ENCODE results near the gene PCBP1. TPM values are rescaled to one million over a fixed set of nuclear protein-coding genes. Genes with fewer than 3 reads are reported as not detected.
"Not testable (repeated sequence)": the region's sequence is repeated elsewhere in the genome, so short reads cannot be mapped to it uniquely, and the experiment has no call there.

Gene PCBP1
- total and polyA plus RNA-seq, 2 donors from 2014 or later, result 224 to 298 TPM

DNA sequence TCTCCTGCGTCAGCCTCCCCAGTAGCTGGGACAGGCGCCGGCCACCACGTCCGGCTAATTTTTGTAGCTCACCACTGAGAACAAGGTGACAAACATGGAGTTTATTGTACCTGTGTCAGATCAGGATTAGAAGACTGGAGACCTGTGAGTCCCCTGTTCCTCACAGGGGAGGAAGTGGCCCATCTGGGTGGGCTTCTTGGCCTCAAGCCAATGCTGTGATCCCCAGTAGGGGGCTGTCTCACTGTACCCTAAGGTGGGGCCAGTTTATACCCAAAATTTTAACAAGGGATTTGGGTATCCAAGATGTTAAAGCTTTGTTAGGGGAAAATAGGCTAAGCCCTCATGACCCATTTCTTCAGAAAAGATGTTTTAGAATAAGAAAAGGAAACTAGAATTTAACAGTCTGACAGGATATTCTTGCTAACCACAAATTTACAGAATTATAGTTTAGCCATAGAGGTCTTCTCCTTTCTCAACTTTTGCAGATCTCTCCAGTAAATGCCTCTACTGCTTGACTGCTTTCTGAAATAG lies 16.3 kb downstream of the PCBP1 start:
- H3K9me3 ChIP-seq (ENCODE audit: control insufficient read depth in 2 of 3, insufficient read depth in 1 of 3, low read length in 3 of 3), result no peaks in the 10 kb centered on the region
- H3K27me3 ChIP-seq (ENCODE audit: control insufficient read depth, insufficient read depth, low read length), result no peaks in the 10 kb centered on the region
- H3K9ac ChIP-seq (ENCODE audit: low read length in 3 of 3), result peak overlapping the region in 2 of 3 donors; percentile 46 to 62
- H3K4me1 ChIP-seq (ENCODE audit: control insufficient read depth in 2 of 3, insufficient read depth in 2 of 3, low read depth in 1 of 3, low read length in 3 of 3), result peaks cover 8 to 19% (median 18%) of the 10 kb centered on the region in 3 donors
- H3K27ac ChIP-seq (ENCODE audit: low read depth in 2 of 2, low read length in 2 of 2), result peak overlapping the region; percentile 45 to 71
- peak overlapping the region in 1 of 3 donors; percentile 39 for H3K4me3 ChIP-seq (ENCODE audit: low read length in 3 of 3)
- intact Hi-C loops (cut with DNase I), result no loop called here
- no peaks in the 10 kb centered on the region for H3K36me3 ChIP-seq (ENCODE audit: control insufficient read depth in 2 of 3, insufficient read depth in 3 of 3, low read length in 3 of 3)
- FAIRE-seq, result no peak
- TF ChIP-seq, protein P1, sequence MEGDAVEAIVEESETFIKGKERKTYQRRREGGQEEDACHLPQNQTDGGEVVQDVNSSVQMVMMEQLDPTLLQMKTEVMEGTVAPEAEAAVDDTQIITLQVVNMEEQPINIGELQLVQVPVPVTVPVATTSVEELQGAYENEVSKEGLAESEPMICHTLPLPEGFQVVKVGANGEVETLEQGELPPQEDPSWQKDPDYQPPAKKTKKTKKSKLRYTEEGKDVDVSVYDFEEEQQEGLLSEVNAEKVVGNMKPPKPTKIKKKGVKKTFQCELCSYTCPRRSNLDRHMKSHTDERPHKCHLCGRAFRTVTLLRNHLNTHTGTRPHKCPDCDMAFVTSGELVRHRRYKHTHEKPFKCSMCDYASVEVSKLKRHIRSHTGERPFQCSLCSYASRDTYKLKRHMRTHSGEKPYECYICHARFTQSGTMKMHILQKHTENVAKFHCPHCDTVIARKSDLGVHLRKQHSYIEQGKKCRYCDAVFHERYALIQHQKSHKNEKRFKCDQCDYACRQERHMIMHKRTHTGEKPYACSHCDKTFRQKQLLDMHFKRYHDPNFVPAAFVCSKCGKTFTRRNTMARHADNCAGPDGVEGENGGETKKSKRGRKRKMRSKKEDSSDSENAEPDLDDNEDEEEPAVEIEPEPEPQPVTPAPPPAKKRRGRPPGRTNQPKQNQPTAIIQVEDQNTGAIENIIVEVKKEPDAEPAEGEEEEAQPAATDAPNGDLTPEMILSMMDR (IDR thresholded peaks at IDR 0.05; ENCODE audit: borderline replicate concordance, extremely low read depth, insufficient read depth), result no peak
- peak in 1 of 5 donors; percentile 36 for DNase-seq

- intact Hi-C loops (cut with DNase I), result no loop called here
- Histone ChIP-seq H3K27ac (ENCODE audit: low read depth in 2 of 2, low read length in 2 of 2) (peak overlapping the region; percentile 80 to 81), H3K4me3 (ENCODE audit: low read length in 3 of 3) (peak overlapping the region; percentile 18 to 42 (median 39)), H3K4me1 (ENCODE audit: control insufficient read depth in 2 of 3, insufficient read depth in 2 of 3, low read depth in 1 of 3, low read length in 3 of 3) (peaks cover 8 to 21% (median 19%) of the 10 kb centered on the region in 3 donors), H3K9me3 (ENCODE audit: control insufficient read depth in 2 of 3, insufficient read depth in 1 of 3, low read length in 3 of 3) (no peaks in the 10 kb centered on the region), H3K9ac (ENCODE audit: low read length in 3 of 3) (peak overlapping the region; percentile 48 to 62 (median 48)), H3K27me3 (ENCODE audit: control insufficient read depth, insufficient read depth, low read length) (no peaks in the 10 kb centered on the region), H3K36me3 (ENCODE audit: control insufficient read depth in 2 of 3, insufficient read depth in 3 of 3, low read length in 3 of 3) (no peaks in the 10 kb centered on the region)
- DNase-seq (peak in 4 of 5 donors; percentile 83 to 95 (median 90)), FAIRE-seq (peak; percentile 91)
- TF ChIP-seq, protein P1 (IDR thresholded peaks at IDR 0.05; ENCODE audit: borderline replicate concordance, extremely low read depth, insufficient read depth), result no peak
Measured at GRCh38 chr2:70104231-70105111, 17.2 kb downstream of the PCBP1 start.

GRCh38 chr2:70106138-70106537 lies 18.9 kb downstream of the PCBP1 start:
- H3K9ac ChIP-seq (ENCODE audit: low read length in 3 of 3); intact Hi-C loops (cut with DNase I); H3K27ac ChIP-seq (ENCODE audit: low read depth in 2 of 2, low read length in 2 of 2); FAIRE-seq; H3K36me3 ChIP-seq (ENCODE audit: control insufficient read depth in 2 of 3, insufficient read depth in 3 of 3, low read length in 3 of 3); H3K4me3 ChIP-seq (ENCODE audit: low read length in 3 of 3); H3K27me3 ChIP-seq (ENCODE audit: control insufficient read depth, insufficient read depth, low read length); H3K9me3 ChIP-seq (ENCODE audit: control insufficient read depth in 2 of 3, insufficient read depth in 1 of 3, low read length in 3 of 3); DNase-seq: not testable (repeated sequence)
- peaks cover 8 to 22% (median 21%) of the 10 kb centered on the region in 3 donors for H3K4me1 ChIP-seq (ENCODE audit: control insufficient read depth in 2 of 3, insufficient read depth in 2 of 3, low read depth in 1 of 3, low read length in 3 of 3)

GRCh38 chr2:70110397-70110796 lies 23.1 kb downstream of the PCBP1 start:
- H3K9me3 ChIP-seq (ENCODE audit: control insufficient read depth in 2 of 3, insufficient read depth in 1 of 3, low read length in 3 of 3); H3K36me3 ChIP-seq (ENCODE audit: control insufficient read depth in 2 of 3, insufficient read depth in 3 of 3, low read length in 3 of 3); FAIRE-seq; H3K9ac ChIP-seq (ENCODE audit: low read length in 3 of 3); H3K27me3 ChIP-seq (ENCODE audit: control insufficient read depth, insufficient read depth, low read length); H3K27ac ChIP-seq (ENCODE audit: low read depth in 2 of 2, low read length in 2 of 2); intact Hi-C loops (cut with DNase I); H3K4me3 ChIP-seq (ENCODE audit: low read length in 3 of 3); DNase-seq: not testable (repeated sequence)
- peaks cover 13 to 27% (median 25%) of the 10 kb centered on the region in 3 donors for H3K4me1 ChIP-seq (ENCODE audit: control insufficient read depth in 2 of 3, insufficient read depth in 2 of 3, low read depth in 1 of 3, low read length in 3 of 3)
